HL-60/S4 treated with phorbol 12-myristate 13-acetate at 8.2 ng/mL for 4 days and 3 days (cell line): ENCODE results near the gene GIT2.
"Not testable (repeated sequence)": the region's sequence is repeated elsewhere in the genome, so short reads cannot be mapped to it uniquely, and the experiment has no call there.

Experiments
- in situ Hi-C: fragments of 300-500 bp; cut with MboI; formaldehyde crosslinking; loops from 2 replicates; pipeline ENCODE4 v1.15.0; 2022; ENCODE audit warnings: low sequenced_read_pairs

Gene GIT2

DNA sequence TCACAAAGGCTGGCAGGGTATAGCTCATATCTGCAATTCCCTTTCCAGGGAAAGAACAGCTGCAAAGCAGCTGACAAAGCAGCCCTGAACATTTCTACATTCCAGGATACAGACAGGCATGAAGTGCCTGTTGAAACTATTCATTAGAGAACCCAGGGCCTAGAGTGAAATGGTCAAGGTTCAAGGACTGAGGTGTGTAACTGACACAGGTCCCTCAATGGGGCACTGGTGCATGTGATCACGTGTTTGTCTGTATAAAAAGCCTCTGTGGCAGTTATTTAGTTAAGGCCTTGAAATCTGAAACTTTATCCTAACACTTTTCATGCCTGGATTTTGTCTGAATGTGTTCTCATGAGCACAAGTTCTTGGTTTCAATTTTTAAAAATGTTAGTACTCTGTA, 47.1 kb downstream of the GIT2 start:
- in situ Hi-C loops, result no loop called here

DNA sequence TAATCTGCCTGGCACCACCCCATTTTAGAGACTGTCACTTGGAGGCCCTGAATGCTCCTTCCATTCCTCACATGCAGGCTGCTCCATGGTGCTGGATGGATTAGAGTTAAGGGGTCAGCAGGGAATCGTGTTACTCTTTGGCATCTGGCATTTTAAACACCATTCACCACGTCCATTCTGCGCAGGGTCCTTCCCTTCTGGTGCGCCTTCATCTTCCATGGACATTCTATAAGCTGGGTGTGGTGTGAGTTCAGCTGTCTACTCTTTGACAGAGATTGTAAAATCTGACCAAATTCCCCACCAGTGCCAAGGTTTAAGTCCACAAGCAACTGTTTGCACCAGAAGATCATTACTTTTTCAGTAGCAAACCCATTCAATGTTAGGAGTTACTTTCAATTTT, 47.8 kb downstream of the GIT2 start:
- in situ Hi-C loops, result no loop called here

DNA sequence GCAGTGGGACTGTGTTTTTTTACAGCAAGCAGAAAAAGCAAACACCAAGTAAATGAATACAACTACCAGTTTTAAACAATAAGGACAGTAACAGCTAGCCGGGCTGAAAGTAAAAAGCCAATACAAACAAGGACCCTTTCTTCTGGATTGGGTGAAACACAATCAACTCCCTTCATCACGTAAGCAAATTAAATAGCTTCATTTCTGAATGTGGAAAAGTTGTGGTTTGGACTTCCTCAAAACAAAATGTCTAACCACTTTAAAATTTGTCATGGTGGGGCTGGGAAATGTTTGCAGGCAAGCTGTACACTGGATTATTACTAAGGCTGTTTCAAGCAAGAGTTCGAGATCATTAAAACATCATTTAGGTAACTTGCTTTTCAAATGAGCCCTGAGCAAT, 48.6 kb downstream of the GIT2 start:
- in situ Hi-C loops, result no loop called here

DNA sequence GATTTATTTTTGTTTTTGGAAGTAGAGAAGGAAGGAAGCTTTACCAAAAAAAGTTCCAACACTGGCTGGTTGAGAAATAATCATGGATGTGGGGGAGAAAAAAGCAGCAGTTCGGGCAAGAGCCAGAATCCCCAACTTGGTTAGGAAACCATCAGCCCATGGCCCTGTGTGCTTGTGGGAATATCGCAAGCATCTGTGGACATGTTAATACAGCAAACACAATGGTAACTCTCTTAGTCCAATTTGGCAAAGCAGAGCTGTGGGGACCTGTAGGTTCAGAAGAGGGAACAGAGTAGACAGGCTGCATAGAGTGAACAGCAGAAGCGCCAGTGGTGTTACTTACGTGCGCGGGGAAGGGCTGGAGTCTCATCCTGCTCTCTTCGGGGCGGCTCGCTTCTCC, 49.3 kb downstream of the GIT2 start:
- in situ Hi-C loops, result no loop called here

DNA sequence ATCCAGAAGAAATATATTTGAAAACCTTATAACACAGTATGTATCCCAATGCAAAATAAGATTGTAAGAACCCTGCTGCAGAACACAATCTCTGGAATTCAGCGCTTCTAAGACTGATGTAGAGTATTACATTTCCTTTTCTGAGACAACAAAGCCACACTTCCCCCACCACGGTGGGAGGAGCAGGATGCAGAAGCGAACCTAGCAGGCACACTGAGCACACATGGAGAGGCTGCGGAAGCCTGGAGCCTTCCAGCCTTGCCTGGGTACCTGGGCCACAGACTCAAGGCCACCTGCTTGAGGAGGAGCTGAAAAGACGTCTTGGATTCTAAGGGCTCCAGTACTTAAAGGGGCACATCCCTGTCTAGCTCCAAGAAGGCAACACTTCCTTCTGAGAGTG, 49.7 kb downstream of the GIT2 start:
- in situ Hi-C loops, result no loop called here

DNA sequence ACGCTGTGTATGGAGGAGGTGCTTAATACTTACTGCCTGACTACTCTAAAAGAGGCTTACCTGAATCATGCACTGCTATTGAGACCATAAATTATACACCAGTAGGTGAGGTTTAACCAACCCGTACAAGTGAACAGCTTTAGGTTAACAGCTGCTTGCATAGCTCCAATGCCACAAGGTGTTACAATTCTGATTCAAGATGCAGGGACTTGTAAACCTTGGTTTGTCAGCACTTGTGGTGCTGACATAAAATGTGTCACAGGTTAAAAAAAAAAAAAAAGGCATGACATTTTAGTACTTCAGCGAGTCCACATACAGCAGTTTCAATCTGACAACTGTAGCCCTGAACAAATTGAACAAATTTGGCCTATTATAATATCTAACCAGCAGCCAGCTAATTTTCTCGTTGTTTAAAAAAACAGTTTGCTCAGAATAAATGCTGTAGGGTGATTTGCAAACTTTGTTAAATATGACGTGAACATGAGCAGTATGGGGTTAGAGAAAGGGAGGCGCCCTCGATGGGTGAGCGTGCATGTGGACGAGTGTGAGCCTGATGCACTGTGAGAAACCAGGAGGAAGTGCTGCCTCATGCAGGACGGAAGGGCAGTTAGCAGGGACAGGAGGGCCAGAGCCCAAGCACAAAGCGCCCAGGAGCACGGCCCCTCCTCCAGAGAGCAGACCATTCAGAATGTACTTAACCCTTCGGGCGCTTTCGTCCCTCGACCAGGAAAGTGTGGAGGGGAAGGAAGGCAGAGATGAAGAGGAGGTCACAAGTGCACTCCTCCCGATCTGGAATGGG, 51.4 kb downstream of the GIT2 start:
- in situ Hi-C loops, result no loop called here

DNA sequence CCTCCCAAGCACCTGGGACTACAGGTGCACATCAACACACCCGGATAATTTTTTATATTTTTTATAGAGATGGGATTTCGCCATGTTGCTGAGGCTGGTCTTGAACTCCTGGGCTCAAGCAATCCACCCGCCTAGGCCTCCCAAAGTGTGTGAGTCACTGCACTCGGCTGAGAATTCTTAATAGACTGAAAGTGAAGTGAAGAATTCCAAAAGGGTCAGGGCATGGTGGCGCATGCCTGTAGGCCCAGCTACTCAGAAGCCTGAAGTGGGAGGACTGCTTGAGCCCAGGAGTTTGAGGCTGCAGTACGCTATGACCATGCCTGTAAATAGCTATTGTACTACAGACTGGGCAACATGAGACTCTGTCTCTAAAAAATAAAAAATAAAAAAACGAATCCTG, 52.4 kb downstream of the GIT2 start:
- in situ Hi-C loops, result no loop called here

DNA sequence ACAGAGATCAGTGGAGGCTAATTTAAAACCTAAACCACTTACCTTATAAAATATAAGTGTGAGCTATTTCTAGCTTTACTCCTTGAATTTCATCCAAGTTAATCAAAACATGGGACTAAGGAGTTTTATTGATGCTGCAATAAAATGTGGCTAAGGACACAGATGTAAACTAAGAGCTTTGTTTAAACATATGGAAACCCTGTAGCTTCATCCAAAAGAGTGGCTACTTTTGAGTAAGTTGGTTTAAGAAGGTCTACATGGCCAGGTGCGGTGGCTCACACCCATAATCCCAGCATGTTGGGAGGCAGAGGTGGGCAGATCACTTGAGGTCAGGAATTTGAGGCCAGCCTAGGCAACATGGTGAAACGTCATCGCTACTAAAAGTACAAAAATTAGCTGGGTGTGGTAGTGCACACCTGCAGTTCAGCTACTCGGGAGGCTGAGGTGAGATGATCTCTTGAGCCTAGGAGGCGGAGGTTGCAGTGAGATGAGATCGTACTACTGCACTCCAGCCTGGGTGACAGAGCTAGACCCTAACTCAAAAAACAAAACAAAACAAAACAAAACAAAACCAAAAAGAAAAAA, 55.7 kb downstream of the GIT2 start:
- in situ Hi-C loops, result no loop called here

DNA sequence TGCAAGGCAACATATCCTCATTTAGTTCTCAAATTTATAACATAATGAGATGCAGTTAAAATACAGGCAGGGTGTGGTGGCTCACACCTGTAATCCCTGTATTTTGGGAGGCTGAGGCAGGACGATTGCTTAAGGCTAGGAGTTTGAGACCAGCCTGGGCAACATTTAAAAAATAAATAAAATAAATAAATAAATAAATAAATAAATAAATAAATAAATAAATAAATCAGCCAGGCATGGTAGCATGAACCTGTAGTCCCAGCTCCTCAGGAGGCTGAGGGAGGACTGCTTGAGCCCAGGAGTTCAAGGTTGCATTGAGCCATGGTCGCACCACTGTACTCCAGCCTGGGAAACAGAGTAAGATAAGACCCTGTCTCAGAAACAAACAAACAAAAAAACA, 56.7 kb downstream of the GIT2 start:
- in situ Hi-C loops, result no loop called here

DNA sequence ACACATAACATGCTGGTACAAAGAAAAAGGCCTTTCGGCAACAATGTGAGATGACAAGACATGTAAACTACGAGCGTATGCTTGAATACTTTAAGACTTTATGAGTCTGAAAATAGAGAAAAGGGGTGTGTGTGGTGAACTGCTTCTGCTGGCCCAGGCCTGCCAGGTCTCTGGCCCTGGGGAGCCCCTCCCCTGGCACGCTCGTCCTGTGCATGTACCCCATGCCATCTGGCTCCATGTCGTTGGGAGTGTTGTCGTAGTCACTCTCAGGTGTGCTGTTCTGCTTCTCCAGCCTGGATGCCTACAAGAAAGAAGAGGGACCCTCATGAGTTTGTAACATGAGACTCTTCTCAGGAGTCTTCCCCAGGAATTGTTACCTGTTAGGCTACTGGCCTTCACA, 57.2 kb downstream of the GIT2 start:
- in situ Hi-C loops, result no loop called here

DNA sequence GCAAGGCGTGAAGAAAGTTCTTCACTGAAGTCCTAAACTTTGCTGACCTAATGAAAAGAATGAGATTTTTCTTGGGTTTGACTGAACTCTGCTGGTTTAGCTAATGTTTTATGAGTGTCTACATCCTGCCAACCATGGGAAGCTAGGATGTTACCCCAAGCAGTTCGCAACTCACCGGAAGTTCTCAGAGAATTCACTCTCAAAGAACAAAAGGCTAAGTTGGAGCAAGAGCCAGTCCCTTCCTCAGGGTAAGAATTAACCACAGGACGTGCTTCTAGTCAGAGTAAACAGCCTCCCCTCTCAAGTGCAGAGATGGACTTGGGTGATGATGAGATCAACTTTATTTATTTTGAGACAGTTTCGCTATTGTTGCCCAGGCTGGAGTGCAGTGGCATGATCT, 58.8 kb downstream of the GIT2 start:
- in situ Hi-C loops, result no loop called here

DNA sequence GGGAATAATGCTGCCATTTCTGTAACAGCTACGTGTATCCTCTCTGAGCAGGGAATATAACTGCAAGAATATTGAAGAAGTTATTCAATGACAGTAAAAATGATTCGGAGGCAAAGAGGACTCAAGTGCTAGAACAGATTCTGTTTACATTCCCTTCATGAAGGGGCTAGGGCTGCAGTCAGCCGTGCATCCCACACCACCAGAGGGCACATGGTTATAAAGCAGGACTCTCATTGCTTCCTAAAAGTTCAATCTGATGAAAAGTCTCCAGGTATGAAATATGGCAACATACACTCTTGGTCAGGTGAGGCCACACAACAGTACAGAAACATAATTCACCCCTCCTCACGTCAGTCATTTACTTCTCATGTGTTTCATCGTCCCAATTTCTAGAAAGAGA, 62.1 kb downstream of the GIT2 start:
- in situ Hi-C loops, result no loop called here

DNA sequence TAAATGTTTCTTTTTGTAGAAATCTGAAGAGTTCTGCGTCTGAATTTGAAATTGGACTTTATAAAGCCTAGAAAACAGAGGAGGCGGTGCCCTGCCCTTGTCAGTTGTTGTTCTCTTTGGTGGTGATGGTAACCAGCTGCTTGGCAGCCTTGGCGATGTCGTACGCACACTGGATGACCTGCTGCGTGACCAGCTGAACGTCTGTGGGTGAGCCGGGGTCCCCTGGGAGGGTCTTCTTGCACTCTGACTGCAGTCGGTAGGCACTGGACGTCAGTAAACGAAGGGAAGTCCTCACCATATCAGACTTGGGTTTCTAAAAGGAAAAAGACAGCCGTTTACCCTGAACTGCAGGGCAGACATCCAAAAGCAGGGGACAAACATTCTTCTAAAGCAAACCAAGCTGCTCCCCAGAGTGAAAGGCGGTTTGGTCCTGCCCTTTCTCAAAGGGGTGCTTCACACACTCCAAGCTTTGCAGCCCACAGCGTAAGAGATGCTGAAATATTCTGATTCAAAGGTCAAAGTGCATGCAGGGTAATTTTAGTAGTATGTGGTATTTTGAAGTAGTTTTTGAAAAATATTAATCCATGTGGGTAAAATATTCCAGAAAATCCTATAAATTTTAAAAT, 63.2 kb downstream of the GIT2 start:
- in situ Hi-C loops, result no loop called here

DNA sequence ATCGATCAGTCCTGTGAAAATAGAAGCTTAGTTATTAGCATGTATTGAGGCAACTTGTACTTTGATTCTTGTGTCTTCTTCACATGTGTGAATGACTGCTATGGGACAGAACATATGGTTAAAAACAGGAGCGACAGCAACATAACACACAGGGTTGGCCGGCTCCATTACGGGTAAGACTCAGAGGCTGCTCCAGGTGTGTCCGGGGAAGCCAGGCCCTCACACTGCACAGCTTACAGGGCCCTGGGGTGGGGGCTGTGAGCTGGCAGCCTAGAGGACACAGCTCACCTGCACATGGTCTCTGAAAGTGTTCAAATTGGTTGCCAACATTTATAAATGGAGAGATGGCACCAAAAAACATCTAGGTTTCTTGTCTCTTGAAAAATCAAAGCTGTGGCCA, 65.0 kb downstream of the GIT2 start:
- in situ Hi-C loops, result no loop called here

DNA sequence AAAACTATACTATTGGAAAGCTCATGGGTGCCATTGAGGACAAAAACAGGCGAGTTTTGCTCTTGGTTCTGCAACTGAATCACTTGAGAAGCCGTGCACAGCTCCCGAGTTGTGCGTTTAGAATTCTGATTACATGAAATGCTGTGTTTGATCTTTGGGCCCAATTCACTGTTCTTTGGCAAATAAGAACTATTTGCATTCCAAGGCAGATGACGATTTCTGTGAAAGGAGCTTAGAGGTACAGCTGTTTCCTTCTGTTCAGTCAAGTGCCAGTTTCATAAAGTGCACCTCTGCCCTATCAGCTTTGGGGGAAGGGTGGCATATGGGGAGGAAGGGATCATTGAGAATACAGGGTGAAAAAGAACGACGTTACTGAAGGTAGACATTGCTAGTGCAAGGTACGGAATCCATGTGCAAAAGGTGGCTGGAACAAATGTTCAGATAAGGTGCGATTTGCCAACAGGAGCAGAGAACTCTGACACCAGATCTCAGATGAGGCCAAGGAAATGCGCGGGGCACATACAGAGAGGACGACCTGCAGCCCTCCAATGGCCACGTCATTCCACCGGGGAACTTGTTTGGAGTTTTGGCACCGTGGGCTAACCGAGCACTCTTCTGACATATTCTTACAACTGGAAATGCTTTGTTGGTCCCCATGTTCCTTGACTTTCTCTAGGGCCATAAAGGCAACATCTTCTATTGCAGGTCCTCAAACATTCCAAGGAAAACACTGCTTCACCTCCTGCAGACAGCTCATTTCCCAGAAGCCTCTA, 66.0 kb downstream of the GIT2 start:
- in situ Hi-C loops, result no loop called here

DNA sequence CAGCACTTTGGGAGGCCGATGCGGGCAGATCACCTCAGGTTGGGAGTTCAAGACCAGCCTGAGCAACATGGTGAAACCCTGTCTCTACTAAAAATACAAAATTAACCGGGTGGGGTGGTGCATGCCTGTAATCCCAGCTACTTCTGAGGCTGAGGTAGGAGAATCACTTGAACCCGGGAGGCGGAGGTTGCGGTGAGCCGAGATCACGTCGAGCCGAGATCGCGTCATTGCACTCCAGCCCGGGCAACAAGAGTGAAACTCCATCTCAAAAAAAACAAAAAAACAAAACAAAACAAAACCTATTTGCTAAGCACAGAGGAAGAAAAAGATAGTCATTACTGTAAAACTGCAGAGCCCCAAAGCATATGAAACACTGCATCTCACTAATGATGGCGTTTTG, 66.8 kb downstream of the GIT2 start:
- in situ Hi-C loops, result not testable (repeated sequence)

DNA sequence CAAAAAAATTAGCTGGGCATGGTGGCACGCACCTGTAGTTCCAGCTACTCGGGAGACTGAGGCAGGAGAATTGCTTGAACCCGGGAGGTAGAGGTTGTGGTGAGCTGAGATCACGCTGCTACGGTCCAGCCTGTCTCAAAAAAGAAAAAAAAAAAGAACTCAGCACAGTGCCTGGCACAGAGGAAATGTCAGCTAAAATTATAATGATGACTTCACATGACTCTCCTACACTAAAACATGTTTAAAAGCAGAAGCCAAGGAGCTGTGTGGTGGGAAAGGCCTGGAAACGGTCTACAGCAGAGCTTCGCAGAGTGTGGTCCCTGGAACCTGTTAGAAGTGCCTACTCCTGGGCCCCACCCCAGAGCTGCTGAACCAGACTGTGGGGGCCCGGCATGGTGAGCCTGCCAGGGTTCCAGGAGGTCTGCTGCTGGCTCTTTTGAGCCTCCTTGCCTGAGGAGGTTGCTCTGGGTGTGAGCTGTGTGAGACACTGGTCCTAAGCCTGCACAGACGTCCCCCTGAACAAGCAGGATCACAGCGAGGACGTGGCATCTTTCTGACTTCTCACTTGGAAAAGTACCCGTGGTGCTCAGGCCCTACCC, 68.0 kb downstream of the GIT2 start:
- in situ Hi-C loops, result no loop called here

DNA sequence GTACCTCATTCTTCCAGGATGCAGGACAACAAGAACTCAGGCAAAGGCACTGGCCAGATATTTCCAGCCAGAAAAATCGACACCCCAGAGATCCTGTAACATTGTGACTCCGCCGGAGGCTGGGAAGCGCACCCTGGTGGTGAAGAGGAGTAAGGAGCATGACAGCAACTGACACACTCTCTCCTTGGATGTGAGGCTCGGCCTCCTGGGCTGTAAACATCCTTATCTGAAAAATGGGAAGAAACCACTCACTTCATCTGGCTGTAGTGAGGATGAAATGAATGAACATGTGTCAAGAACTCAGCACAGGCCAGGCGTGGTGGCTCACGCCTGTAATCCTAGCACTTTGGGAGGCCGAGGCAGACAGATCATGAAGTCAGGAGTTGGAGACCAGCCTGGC, 68.5 kb downstream of the GIT2 start:
- in situ Hi-C loops, result no loop called here

DNA sequence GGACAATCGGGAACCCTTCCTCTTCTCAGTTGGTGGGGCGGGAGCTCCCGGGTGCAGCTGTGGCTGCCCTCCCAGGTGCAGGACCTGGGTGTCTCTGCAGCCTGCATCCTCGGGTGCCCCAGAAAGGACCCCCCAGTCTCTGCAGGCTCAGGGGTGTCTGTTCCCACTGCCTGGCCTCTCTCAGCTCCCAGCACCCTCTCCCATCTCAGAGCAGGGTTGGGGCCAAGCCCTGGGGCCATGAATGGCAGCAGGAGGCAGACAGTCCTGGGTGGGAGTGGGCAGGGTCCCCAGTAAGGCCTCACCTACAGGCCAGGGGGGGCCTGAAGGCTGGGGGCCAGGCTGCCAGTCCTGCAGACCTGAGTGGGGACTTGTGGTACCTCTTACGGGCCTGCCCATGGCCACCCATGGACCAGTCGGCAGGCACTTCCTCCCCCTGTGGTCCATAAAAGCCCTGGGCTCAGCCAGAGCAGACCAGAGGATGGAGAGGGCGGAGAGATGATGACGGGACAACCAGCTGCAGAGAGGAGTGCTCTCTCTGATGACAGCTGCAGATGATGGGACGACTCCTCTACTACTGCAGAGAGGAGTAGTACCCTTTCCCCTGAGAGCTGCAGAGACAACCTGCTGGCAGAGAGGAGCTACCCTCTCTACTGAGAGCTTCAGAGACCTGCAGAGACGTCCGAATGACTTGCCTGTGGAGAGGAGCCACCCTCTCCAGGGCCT, 69.5 kb downstream of the GIT2 start:
- in situ Hi-C loops, result no loop called here

DNA sequence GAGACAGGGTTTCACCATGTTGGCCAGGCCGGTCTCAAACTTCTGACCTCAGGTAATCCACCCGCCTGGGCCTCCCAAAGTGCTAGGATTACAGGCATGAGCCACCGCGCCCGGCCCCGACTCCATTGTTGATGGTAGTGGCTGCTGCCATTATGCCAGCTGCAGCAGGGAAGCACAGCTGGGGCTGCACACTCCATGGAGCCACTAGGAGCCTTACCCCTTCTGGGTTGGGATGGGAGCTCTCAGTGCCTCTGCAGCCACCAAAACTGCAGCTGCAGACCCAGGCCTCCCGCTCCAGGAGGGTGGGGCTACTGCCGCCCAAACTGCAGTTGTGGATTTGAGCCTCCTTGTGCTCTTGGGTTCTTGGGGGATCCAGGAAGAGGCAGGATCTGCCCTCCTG, 70.2 kb downstream of the GIT2 start:
- in situ Hi-C loops, result no loop called here
